Epithelial cell of proximal tubule (primary cell): Measurements from ENCODE around the gene GNAS. TPM values are rescaled to one million over a fixed set of nuclear protein-coding genes. Genes with fewer than 3 reads are reported as not detected.
A peak's percentile ranks its signal among the peaks of the same experiment; 100 is the strongest.

ENCODE experiments used
- DNase-seq: peaks from one replicate; pipeline ENCODE4 v3.0.0-alpha.2; 2011; ENCODE audit warnings: low read depth
- H3K4me3 ChIP-seq: 2 replicates; pipeline ENCODE4 v1.5.1; 2011; ENCODE audit warnings: low read depth, mild to moderate bottlenecking, low read length
- CTCF ChIP-seq: conservative IDR thresholded peaks from 2 replicates; pipeline ENCODE4 v1.5.1; 2012; ENCODE audit warnings: low read depth, mild to moderate bottlenecking, low read length
- total RNA-seq: library from RNA; depleted of rRNA; stranded (reverse); fragments of >200 nt; gene quantifications from 2 replicates; pipeline ENCODE4 v1.2.3, GENCODE V29; 2015

The GNAS gene
- total RNA-seq, 1 donor from 2014 or later, result 828 TPM

GRCh38 chr20:58842276-58842675, 10.2 kb upstream of the GNAS start:
- no peak for DNase-seq
- TF ChIP-seq CTCF, result no peak
- no peak overlapping the region for H3K4me3 ChIP-seq

GRCh38 chr20:58843128-58843556, 9.4 kb upstream of the GNAS start:
- no peak overlapping the region for H3K4me3 ChIP-seq
- no peak for TF ChIP-seq CTCF
- no peak for DNase-seq

GRCh38 chr20:58845706-58846105, 6.8 kb upstream of the GNAS start:
- no peak for TF ChIP-seq CTCF
- H3K4me3 ChIP-seq, result no peak overlapping the region

GRCh38 chr20:58847463-58847862, 5.1 kb upstream of the GNAS start:
- DNase-seq, result no peak
- no peak for TF ChIP-seq CTCF
- no peak overlapping the region for H3K4me3 ChIP-seq

More at GRCh38 chr20:58845706-58846105, 6.8 kb upstream of the GNAS start:
- no peak for DNase-seq

- no peak for TF ChIP-seq CTCF
- H3K4me3 ChIP-seq, result peak within 1 kb of the TSS; percentile 76
- DNase-seq, result peak; percentile 22
Observed at GRCh38 chr20:58850693-58851174, 1.8 kb upstream of the GNAS start, which contains the start of gene GNAS-AS1. Gene GNAS-AS1 (minus strand): TSS chr20:58850902.

GRCh38 chr20:58851221-58851968, 1.1 kb upstream of the GNAS start:
- no peak for DNase-seq
- peak overlapping the region; percentile 76 for H3K4me3 ChIP-seq
- TF ChIP-seq CTCF, result no peak
